ENCODE measurements around the gene PTPRG. TPM values are rescaled to one million over a fixed set of nuclear protein-coding genes. Genes with fewer than 3 reads are reported as not detected.

Gene PTPRG
- total and polyA plus RNA-seq, 2 donors (not counting 3 experiments of a cell fraction or from before 2014, with no cell fraction given): 8.9 to 39.1 TPM

DNA sequence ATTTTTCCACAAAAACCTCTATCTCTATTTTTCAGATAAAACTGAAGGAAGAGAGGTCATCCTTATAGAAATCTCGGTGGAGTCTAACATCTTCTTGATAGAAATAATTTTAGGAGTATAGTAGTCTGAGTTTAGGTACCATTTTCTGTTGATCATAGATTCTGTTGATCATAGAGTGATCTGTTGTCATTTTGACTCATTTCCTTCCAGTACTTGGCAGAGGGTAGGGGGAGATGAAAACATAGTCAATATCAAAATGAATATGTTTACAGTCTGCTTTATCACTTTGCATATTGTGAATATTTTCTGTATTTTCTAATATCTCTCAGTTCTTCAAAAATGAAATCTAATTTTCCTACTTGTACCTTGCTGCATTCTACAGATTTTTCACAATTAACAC, 458.5 kb downstream of the PTPRG start:
- Histone ChIP-seq H2AFZ (ENCODE audit: low read depth, low read length) (no peak overlapping the region), H3K4me1 (ENCODE audit: control insufficient read depth, extremely low read depth, insufficient read depth, low read length) (peaks cover 29% of the 10 kb centered on the region), H3K27me3 (ENCODE audit: control insufficient read depth in 2 of 2, insufficient read depth in 2 of 2, low read length in 2 of 2) (no peaks in the 10 kb centered on the region), H3K79me2 (ENCODE audit: control insufficient read depth, insufficient read depth, low read length) (no peaks in the 10 kb centered on the region), H3K9me3 (replicated peaks; ENCODE audit: control insufficient read depth, insufficient read depth, low read length) (no peaks in the 10 kb centered on the region), H3K9ac (replicated peaks; ENCODE audit: extremely low read depth, insufficient read depth, low read length) (no peak overlapping the region), H4K20me1 (replicated peaks; ENCODE audit: control insufficient read depth, extremely low read depth, insufficient read depth, low read length) (no peaks in the 10 kb centered on the region), H3K36me3 (ENCODE audit: control insufficient read depth in 2 of 2, extremely low read depth in 1 of 2, insufficient read depth in 2 of 2, low read length in 2 of 2) (no peaks in the 10 kb centered on the region), H3K27ac (ENCODE audit: insufficient read depth, low read depth, low read length) (peak overlapping the region; percentile 71), H3K4me2 (ENCODE audit: insufficient read depth, low read length) (peak overlapping the region; percentile 67), H3K9me1 (replicated peaks; ENCODE audit: control insufficient read depth, extremely low read depth, insufficient read depth, low read length) (no peaks in the 10 kb centered on the region), H3K4me3 (replicated peaks in 1 of 3; ENCODE audit: insufficient read depth in 1 of 3, low read depth in 1 of 3, low read length in 3 of 3) (no peak overlapping the region)
- intact Hi-C loops (cut with micrococcal nuclease): loop anchor here (2.0 kb wide), 1 partner anchor 41 kb away; no protein-coding TSS in a partner anchor
- dilution Hi-C loops (cut with MboI; ENCODE audit: extremely low pct_ligation_motif_present, low sequenced_read_pairs): no loop called here
- ChIA-PET CTCF (interaction anchor here (1.2 kb wide), 1 partner anchor 456 kb away, joined by 3 read pairs; no protein-coding TSS in a partner anchor), POLR2A (no interaction called here)
- BruUV-seq (replicated peaks): no TSS peak
- peak; percentile 75 for DNase-seq (ENCODE audit: low read depth, low spot score)
- FAIRE-seq: peak; percentile 52
- TF ChIP-seq POLR2AphosphoS5 (IDR thresholded peaks at IDR 0.05; ENCODE audit: insufficient read depth, low read depth, low read length) (no peak), FOS (IDR thresholded peaks at IDR 0.05; ENCODE audit: borderline replicate concordance, insufficient read depth, low read length) (peak; percentile 59), POLR2A (IDR thresholded peaks at IDR 0.05; ENCODE audit: low read depth, low read length) (no peak), GATA2 (IDR thresholded peaks at IDR 0.05; ENCODE audit: insufficient read depth, insufficient read length, low read depth, low read length) (peak; percentile 32), EZH2 (IDR thresholded peaks at IDR 0.05; ENCODE audit: borderline replicate concordance, low read depth, low read length, severe bottlenecking) (no peak), MYC (IDR thresholded peaks at IDR 0.05; ENCODE audit: low read depth, low read length) (no peak), JUN (IDR thresholded peaks at IDR 0.05; ENCODE audit: borderline replicate concordance, insufficient read depth, insufficient read length, low read depth) (peak; percentile 73)
- TF ChIP-seq, protein P1, sequence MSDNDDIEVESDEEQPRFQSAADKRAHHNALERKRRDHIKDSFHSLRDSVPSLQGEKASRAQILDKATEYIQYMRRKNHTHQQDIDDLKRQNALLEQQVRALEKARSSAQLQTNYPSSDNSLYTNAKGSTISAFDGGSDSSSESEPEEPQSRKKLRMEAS (IDR thresholded peaks at IDR 0.05; ENCODE audit: insufficient read depth, insufficient read length): no peak
- TF ChIP-seq, protein P2, sequence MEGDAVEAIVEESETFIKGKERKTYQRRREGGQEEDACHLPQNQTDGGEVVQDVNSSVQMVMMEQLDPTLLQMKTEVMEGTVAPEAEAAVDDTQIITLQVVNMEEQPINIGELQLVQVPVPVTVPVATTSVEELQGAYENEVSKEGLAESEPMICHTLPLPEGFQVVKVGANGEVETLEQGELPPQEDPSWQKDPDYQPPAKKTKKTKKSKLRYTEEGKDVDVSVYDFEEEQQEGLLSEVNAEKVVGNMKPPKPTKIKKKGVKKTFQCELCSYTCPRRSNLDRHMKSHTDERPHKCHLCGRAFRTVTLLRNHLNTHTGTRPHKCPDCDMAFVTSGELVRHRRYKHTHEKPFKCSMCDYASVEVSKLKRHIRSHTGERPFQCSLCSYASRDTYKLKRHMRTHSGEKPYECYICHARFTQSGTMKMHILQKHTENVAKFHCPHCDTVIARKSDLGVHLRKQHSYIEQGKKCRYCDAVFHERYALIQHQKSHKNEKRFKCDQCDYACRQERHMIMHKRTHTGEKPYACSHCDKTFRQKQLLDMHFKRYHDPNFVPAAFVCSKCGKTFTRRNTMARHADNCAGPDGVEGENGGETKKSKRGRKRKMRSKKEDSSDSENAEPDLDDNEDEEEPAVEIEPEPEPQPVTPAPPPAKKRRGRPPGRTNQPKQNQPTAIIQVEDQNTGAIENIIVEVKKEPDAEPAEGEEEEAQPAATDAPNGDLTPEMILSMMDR (IDR thresholded peaks at IDR 0.05; ENCODE audit: extremely low read depth in 1 of 2, insufficient read depth in 1 of 2, low read depth in 1 of 2, low read length in 2 of 2): no peak
